Gastroesophageal sphincter (tissue), 4 donors: Measurements from ENCODE around the gene DYRK1A. TPM values are rescaled to one million over a fixed set of nuclear protein-coding genes. Genes with fewer than 3 reads are reported as not detected.
"Not testable (repeated sequence)": the region's sequence is repeated elsewhere in the genome, so short reads cannot be mapped to it uniquely, and the experiment has no call there.

Source experiments
- ATAC-seq: fragments of 150-250 bp; one replicate; pipeline ENCODE4 v1.9.1; 2016; ENCODE audit warnings: mild to moderate bottlenecking, moderate library complexity
- H3K27ac ChIP-seq, 4 donors: fragments of 200-600 bp; sonication (generic) in 3 of 4; 1 replicate in 3 of 4; 2 replicates in 1 of 4; pipeline ENCODE4 v1.5.1; 2016 to 2019
- H3K27me3 ChIP-seq: fragments of 200-600 bp; sonication (generic); one replicate; pipeline ENCODE4 v1.5.1; 2019
- H3K36me3 ChIP-seq, 2 donors: fragments of 200-600 bp; sonication (generic); one replicate each; pipeline ENCODE4 v1.5.1; 2019; ENCODE audit warnings: control low read depth in 1 of 2
- H3K4me1 ChIP-seq, 3 donors: fragments of 200-600 bp; sonication (generic); 1 replicate in 2 of 3; 2 replicates in 1 of 3; pipeline ENCODE4 v1.5.1; 2016 to 2019; ENCODE audit warnings: control low read depth in 2 of 3
- H3K4me3 ChIP-seq, 2 donors: fragments of 200-600 bp; sonication (generic); one replicate each; pipeline ENCODE4 v1.5.1; 2019; ENCODE audit warnings: mild to moderate bottlenecking in 1 of 2, moderate library complexity in 1 of 2
- H3K9me3 ChIP-seq, 3 donors: fragments of 200-600 bp; sonication (generic); one replicate each; pipeline ENCODE4 v1.5.1; 2017 to 2019; ENCODE audit warnings: control low read depth in 2 of 3
- EP300 ChIP-seq: sonication (generic); formaldehyde crosslinking; IDR thresholded peaks from one replicate; pipeline ENCODE4 v1.6.1; 2017; ENCODE audit warnings: antibody characterized with exemption, mild to moderate bottlenecking
- POLR2A ChIP-seq, 2 donors: fragments of 450-650 bp; IDR thresholded peaks; one replicate each; pipeline ENCODE4 v1.6.1; 2017; ENCODE audit warnings: antibody characterized with exemption in 2 of 2, mild to moderate bottlenecking in 2 of 2, moderate library complexity in 1 of 2
- POLR2AphosphoS5 ChIP-seq: sonication (generic); formaldehyde crosslinking; IDR thresholded peaks from one replicate; pipeline ENCODE4 v1.6.1; 2017; ENCODE audit warnings: antibody characterized with exemption
- whole genome bisulfite sequencing, 2 donors: methylation state at CpG; one replicate each; pipeline ENCODE4 v1.1.5; 2018; ENCODE audit warnings: low coverage in 1 of 2; 5-methylcytosine and 5-hydroxymethylcytosine counted together
- total RNA-seq, 4 donors: library from RNA; depleted of rRNA; stranded (reverse); fragments of >200 nt; gene quantifications; one replicate each; pipeline ENCODE4 v1.1.0, GENCODE V29; 2016
- TF ChIP-seq, protein P1 (sequence below), 4 experiments: fragments of 200-600 bp in 2 of 4; fragments of 450-650 bp in 2 of 4; sonication (generic) in 1 of 4; IDR thresholded peaks; one replicate each; pipeline ENCODE4 v1.5.1; 2017 to 2019; ENCODE audit warnings: antibody characterized with exemption in 4 of 4, mild to moderate bottlenecking in 2 of 4, moderate library complexity in 2 of 4

DYRK1A gene
- total RNA-seq, 4 donors from 2014 or later: 85.1 to 102 (median 94.0) TPM

DNA sequence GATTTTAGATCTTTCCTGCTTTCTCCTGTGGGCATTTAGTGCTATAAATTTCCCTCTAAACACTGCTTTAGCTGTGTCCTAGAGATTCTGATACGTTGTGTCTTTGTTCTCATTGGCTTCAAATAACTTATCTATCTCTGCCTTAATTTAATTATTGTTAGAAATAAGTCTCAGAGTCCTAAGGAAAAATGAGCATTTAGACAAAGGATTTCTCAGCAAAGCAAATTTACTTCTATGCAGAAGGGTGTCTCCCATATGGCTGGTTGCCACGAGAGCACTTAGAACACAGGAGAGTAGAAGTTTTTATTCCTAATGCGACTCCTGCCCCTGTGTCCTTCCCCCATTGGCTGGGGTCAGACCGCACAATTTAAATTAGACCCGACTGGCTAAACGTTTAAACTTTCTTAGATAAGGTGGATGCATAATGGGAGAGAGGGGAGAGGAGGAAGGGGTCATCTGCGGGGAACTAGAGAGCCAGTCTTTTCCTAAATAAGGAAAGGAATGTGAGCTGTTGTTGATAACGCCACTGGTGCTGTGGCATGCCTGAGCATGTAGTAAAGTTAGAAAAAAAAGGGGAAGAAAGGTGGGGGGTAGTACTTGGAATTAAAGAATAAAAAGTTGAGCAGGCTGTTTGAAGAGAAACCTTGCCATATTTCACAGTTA is 170.2 kb downstream of the DYRK1A start:
- no peaks in the 10 kb centered on the region for H3K36me3 ChIP-seq
- 30 to 64% methylated on average over 6 to 8 of the region's 8 CpGs for WGBS, 2 donors
- no peak for ATAC-seq
- peaks cover 0 to under 1% (median 0%) of the 10 kb centered on the region in 3 donors for H3K4me1 ChIP-seq
- H3K9me3 ChIP-seq: peaks cover 0 to 21% (median 0%) of the 10 kb centered on the region in 3 donors
- peaks cover 9% of the 10 kb centered on the region for H3K27me3 ChIP-seq
- TF ChIP-seq, protein P1, sequence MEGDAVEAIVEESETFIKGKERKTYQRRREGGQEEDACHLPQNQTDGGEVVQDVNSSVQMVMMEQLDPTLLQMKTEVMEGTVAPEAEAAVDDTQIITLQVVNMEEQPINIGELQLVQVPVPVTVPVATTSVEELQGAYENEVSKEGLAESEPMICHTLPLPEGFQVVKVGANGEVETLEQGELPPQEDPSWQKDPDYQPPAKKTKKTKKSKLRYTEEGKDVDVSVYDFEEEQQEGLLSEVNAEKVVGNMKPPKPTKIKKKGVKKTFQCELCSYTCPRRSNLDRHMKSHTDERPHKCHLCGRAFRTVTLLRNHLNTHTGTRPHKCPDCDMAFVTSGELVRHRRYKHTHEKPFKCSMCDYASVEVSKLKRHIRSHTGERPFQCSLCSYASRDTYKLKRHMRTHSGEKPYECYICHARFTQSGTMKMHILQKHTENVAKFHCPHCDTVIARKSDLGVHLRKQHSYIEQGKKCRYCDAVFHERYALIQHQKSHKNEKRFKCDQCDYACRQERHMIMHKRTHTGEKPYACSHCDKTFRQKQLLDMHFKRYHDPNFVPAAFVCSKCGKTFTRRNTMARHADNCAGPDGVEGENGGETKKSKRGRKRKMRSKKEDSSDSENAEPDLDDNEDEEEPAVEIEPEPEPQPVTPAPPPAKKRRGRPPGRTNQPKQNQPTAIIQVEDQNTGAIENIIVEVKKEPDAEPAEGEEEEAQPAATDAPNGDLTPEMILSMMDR (IDR thresholded peaks at IDR 0.05): no peak
- no peak for TF ChIP-seq POLR2AphosphoS5
- H3K4me3 ChIP-seq: no peak overlapping the region
- H3K27ac ChIP-seq: no peak overlapping the region

GRCh38 chr21:37537391-37537996 is 170.9 kb downstream of the DYRK1A start:
- Histone ChIP-seq H3K9me3 (peaks cover 0 to 25% (median 0%) of the 10 kb centered on the region in 3 donors), H3K4me3 (no peak overlapping the region), H3K27me3 (peaks cover 9% of the 10 kb centered on the region), H3K36me3 (no peaks in the 10 kb centered on the region), H3K4me1 (no peaks in the 10 kb centered on the region), H3K27ac (no peak overlapping the region)
- WGBS, 2 donors: 78 to 84% methylated on average over 1 to 3 of the region's 4 CpGs
- no peak for ATAC-seq
- TF ChIP-seq POLR2AphosphoS5 (no peak), EP300 (no peak), POLR2A (IDR thresholded peaks at IDR 0.05) (no peak)
- TF ChIP-seq, protein P1 (IDR thresholded peaks at IDR 0.05): no peak

GRCh38 chr21:37538971-37539590 is 172.5 kb downstream of the DYRK1A start:
- 74 to 85% methylated on average over 5 of the region's 5 CpGs for WGBS, 2 donors
- Histone ChIP-seq H3K27ac (no peak overlapping the region), H3K9me3 (peaks cover 0 to 27% (median 0%) of the 10 kb centered on the region in 3 donors), H3K4me1 (no peaks in the 10 kb centered on the region), H3K27me3 (no peaks in the 10 kb centered on the region), H3K36me3 (no peaks in the 10 kb centered on the region), H3K4me3 (no peak overlapping the region)
- no peak for ATAC-seq
- TF ChIP-seq, protein P1 (IDR thresholded peaks at IDR 0.05): no peak
- TF ChIP-seq POLR2AphosphoS5 (no peak), EP300 (no peak), POLR2A (IDR thresholded peaks at IDR 0.05) (no peak)

GRCh38 chr21:37541128-37541527 is 174.6 kb downstream of the DYRK1A start:
- WGBS, 2 donors: 92 to 100% methylated on average over 2 of the region's 2 CpGs

DNA sequence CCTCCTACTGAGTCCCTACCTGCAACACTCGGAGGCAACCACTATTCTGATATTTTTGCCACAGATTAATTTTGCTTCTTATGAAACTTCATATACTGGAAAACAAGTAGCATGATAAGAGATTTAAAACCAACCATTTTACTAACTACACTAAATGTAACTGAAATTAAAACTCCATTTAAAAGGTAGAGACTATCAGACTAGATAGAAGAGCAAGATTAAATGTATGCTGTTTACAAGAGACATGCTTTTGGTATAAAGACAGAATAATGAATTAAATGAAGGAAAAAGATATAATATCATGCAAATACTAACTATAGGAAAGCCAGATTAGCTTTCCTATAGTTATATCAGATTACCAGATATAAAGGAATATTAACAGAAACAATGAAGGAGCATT is 175.9 kb downstream of the DYRK1A start:
- H3K36me3 ChIP-seq: no peaks in the 10 kb centered on the region
- ATAC-seq: no peak
- WGBS, 2 donors: 100% methylated on average over 1 of the region's 1 CpG

More at GRCh38 chr21:37541128-37541527, 174.6 kb downstream of the DYRK1A start:
- not testable (repeated sequence) for H3K4me3 ChIP-seq, H3K4me1 ChIP-seq, H3K27me3 ChIP-seq, ATAC-seq, H3K36me3 ChIP-seq, H3K27ac ChIP-seq
- H3K9me3 ChIP-seq: peaks cover 0 to 14% (median 0%) of the 10 kb centered on the region in 3 donors

More for the DNA sequence above, 175.9 kb downstream of the DYRK1A start:
- Histone ChIP-seq H3K27me3 (peaks cover 7% of the 10 kb centered on the region), H3K4me1 (peaks cover 0 to 15% (median 3%) of the 10 kb centered on the region in 3 donors), H3K27ac (no peak overlapping the region), H3K9me3 (peaks cover 0 to 6% (median 0%) of the 10 kb centered on the region in 3 donors), H3K4me3 (no peak overlapping the region)
- TF ChIP-seq, protein P1 (IDR thresholded peaks at IDR 0.05): no peak
- no peak for TF ChIP-seq EP300
- no peak for TF ChIP-seq POLR2AphosphoS5
- TF ChIP-seq POLR2A (IDR thresholded peaks at IDR 0.05): no peak
